Brain microvascular endothelial cell (primary cell): ENCODE results near the gene SKAP2.

ENCODE experiments used
- DNase-seq: peaks from one replicate; pipeline ENCODE4 v3.0.0-alpha.2; 2020
- H3K27ac ChIP-seq: fragments of 250-450 bp; sonication (Bioruptor Pico); 2 replicates; pipeline ENCODE4 v1.5.1; 2020; ENCODE audit warnings: mild to moderate bottlenecking, moderate library complexity
- H3K27me3 ChIP-seq: fragments of 250-450 bp; sonication (Bioruptor Pico); replicated peaks from 2 replicates; pipeline ENCODE4 v1.5.1; 2020; ENCODE audit warnings: mild to moderate bottlenecking
- H3K36me3 ChIP-seq: fragments of 250-450 bp; sonication (Bioruptor Pico); replicated peaks from 2 replicates; pipeline ENCODE4 v1.5.1; 2020; ENCODE audit warnings: mild to moderate bottlenecking
- H3K4me3 ChIP-seq: 2 replicates; pipeline ENCODE4 v1.5.1; 2011; ENCODE audit warnings: low read depth, mild to moderate bottlenecking, control low read depth, low read length, moderate library complexity
- CTCF ChIP-seq: IDR thresholded peaks from 2 replicates; pipeline ENCODE4 v1.5.1; 2011; ENCODE audit warnings: low read depth, mild to moderate bottlenecking, moderate library complexity, low read length, control low read depth, inconsistent platforms; ENCODE audit errors: missing control alignments
- in situ Hi-C: cut with HindIII; loops from 2 replicates; pipeline ENCODE4 v1.10.0; 2017; ENCODE audit warnings: low sequenced_read_pairs, low pct_ligation_motif_present

Gene SKAP2

GRCh38 chr7:26718063-26718462 is 146.3 kb downstream of the SKAP2 start:
- no peaks in the 10 kb centered on the region for H3K36me3 ChIP-seq
- DNase-seq = no peak
- H3K27me3 ChIP-seq = no peaks in the 10 kb centered on the region
- in situ Hi-C loops = no loop called here
- no peak overlapping the region for H3K27ac ChIP-seq
- no peak overlapping the region for H3K4me3 ChIP-seq
- TF ChIP-seq CTCF = no peak

GRCh38 chr7:26714438-26714837 is 150.0 kb downstream of the SKAP2 start:
- no peak for TF ChIP-seq CTCF
- no peak overlapping the region for H3K27ac ChIP-seq
- in situ Hi-C loops = no loop called here
- no peaks in the 10 kb centered on the region for H3K36me3 ChIP-seq
- no peak overlapping the region for H3K4me3 ChIP-seq
- no peak for DNase-seq
- H3K27me3 ChIP-seq = no peaks in the 10 kb centered on the region

GRCh38 chr7:26714006-26714405 is 150.4 kb downstream of the SKAP2 start:
- no peak for DNase-seq
- in situ Hi-C loops = no loop called here
- TF ChIP-seq CTCF = no peak
- Histone ChIP-seq H3K27me3 (no peaks in the 10 kb centered on the region), H3K36me3 (no peaks in the 10 kb centered on the region), H3K27ac (no peak overlapping the region), H3K4me3 (no peak overlapping the region)

GRCh38 chr7:26709210-26709990 is 155.0 kb downstream of the SKAP2 start:
- H3K27me3 ChIP-seq = no peaks in the 10 kb centered on the region
- H3K27ac ChIP-seq = no peak overlapping the region
- no peak for TF ChIP-seq CTCF
- in situ Hi-C loops = no loop called here
- H3K36me3 ChIP-seq = no peaks in the 10 kb centered on the region
- H3K4me3 ChIP-seq = no peak overlapping the region
- no peak for DNase-seq

- no peak overlapping the region for H3K4me3 ChIP-seq
- no peaks in the 10 kb centered on the region for H3K36me3 ChIP-seq
- in situ Hi-C loops = no loop called here
- no peak for TF ChIP-seq CTCF
- no peak overlapping the region for H3K27ac ChIP-seq
- peak; percentile 86 for DNase-seq
- H3K27me3 ChIP-seq = no peaks in the 10 kb centered on the region
Observed at GRCh38 chr7:26705567-26705966, 158.8 kb downstream of the SKAP2 start.

GRCh38 chr7:26704786-26705185 is 159.6 kb downstream of the SKAP2 start:
- H3K27ac ChIP-seq = no peak overlapping the region
- no peaks in the 10 kb centered on the region for H3K27me3 ChIP-seq
- in situ Hi-C loops = no loop called here
- no peak for DNase-seq
- no peak overlapping the region for H3K4me3 ChIP-seq
- H3K36me3 ChIP-seq = no peaks in the 10 kb centered on the region
- TF ChIP-seq CTCF = no peak
